HCT116 (cell line): ENCODE measurements around the gene PXDN. TPM values are rescaled to one million over a fixed set of nuclear protein-coding genes. Genes with fewer than 3 reads are reported as not detected.

Experiments
- ATAC-seq: fragments of 200-7000 bp; cut with Tn5 transposase; 2 replicates; pipeline ENCODE4 v1.9.1; 2020; ENCODE audit warnings: mild to moderate bottlenecking, moderate library complexity
- BruUV-seq: library from RNA; stranded (reverse); fragments of 400-500 nt; replicated peaks from 2 replicates; lab custom pipeline; 2021; lab: Mats Ljungman, UMichigan
- CTCF ChIA-PET: fragments of 300-600 bp; sonication (Branson Sonifier 250); formaldehyde crosslinking; loops from one replicate; lab custom pipeline; 2021; ENCODE audit warnings: antibody characterized with exemption; lab: Charles Lee
- POLR2A ChIA-PET: fragments of 300-600, 350-600 bp; sonication (Branson Sonifier 250); formaldehyde crosslinking; loops from one replicate; lab custom pipeline; 2021; ENCODE audit warnings: antibody characterized with exemption; lab: Charles Lee
- RAD21 ChIA-PET, 2 experiments: fragments of 300-600 bp; sonication (Branson Sonifier 250); formaldehyde crosslinking; loops; one replicate each; lab custom pipeline; 2023; ENCODE audit warnings: low total read pairs in 2 of 2; ENCODE audit not compliant: uncharacterized antibody in 2 of 2, unreplicated experiment in 2 of 2, low non-redundant PET in 1 of 2; lab: Charles Lee
- DNase-seq: peaks from one replicate; pipeline ENCODE4 v3.0.0-alpha.2; 2010; ENCODE audit warnings: low read depth, low spot score
- H2AFZ ChIP-seq: fragments of 200-600 bp; shearing (Covaris generic), sonication (generic); 2 replicates; pipeline ENCODE4 v1.6.1; 2017; ENCODE audit warnings: low read depth, mixed run types, mixed read lengths, antibody characterized with exemption, low read length; ENCODE audit not compliant: poor library complexity, severe bottlenecking
- H3K27ac ChIP-seq: 2 replicates; pipeline ENCODE4 v1.5.1; 2012; ENCODE audit warnings: low read depth, low read length
- H3K27me3 ChIP-seq: fragments of 200-600 bp; sonication (generic); 2 replicates; pipeline ENCODE4 v1.6.1; 2016; ENCODE audit warnings: mixed run types, low read length, mixed read lengths; ENCODE audit not compliant: insufficient read depth
- H3K36me3 ChIP-seq, 2 experiments: fragments of 200-500 bp in 1 of 2; fragments of 200-600 bp in 1 of 2; sonication (Bioruptor generic) in 1 of 2; sonication (generic) in 1 of 2; 2 replicates each; pipeline versions ENCODE4 v1.5.1 to v1.6.1; 2014 to 2016; ENCODE audit warnings: low read length in 2 of 2, inconsistent platforms in 1 of 2, mixed read lengths in 1 of 2, mixed run types in 1 of 2; ENCODE audit not compliant: insufficient read depth in 2 of 2, control insufficient read depth in 1 of 2
- H3K4me1 ChIP-seq, 2 experiments: fragments of 200-600 bp in 1 of 2; sonication (generic) in 1 of 2; 2 replicates each; pipeline versions ENCODE4 v1.5.1 to v1.6.1; 2012 to 2017; ENCODE audit warnings: low read length in 2 of 2, inconsistent platforms in 1 of 2, mild to moderate bottlenecking in 1 of 2, mixed read lengths in 1 of 2, mixed run types in 1 of 2, moderate library complexity in 1 of 2; ENCODE audit not compliant: insufficient read depth in 2 of 2, control insufficient read depth in 1 of 2
- H3K4me2 ChIP-seq: fragments of 200-600 bp; sonication (generic); 2 replicates; pipeline ENCODE4 v1.6.1; 2017; ENCODE audit warnings: mixed run types, low read length, mixed read lengths
- H3K4me3 ChIP-seq, 2 experiments: fragments of 200-600 bp in 1 of 2; sonication (generic) in 1 of 2; replicated peaks in 1 of 2; 2 replicates each; pipeline ENCODE4 v1.5.1; 2011 to 2016; ENCODE audit warnings: low read length in 2 of 2, control low read depth in 1 of 2, low read depth in 1 of 2, mild to moderate bottlenecking in 1 of 2, mixed read lengths in 1 of 2, mixed run types in 1 of 2
- H3K79me2 ChIP-seq: fragments of 200-600 bp; sonication (generic); 2 replicates; pipeline ENCODE4 v1.6.1; 2017; ENCODE audit warnings: mild to moderate bottlenecking, mixed run types, low read length, moderate library complexity, mixed read lengths; ENCODE audit not compliant: insufficient read depth
- H3K9ac ChIP-seq: fragments of 200-600 bp; sonication (generic); 2 replicates; pipeline ENCODE4 v1.6.1; 2016; ENCODE audit warnings: low read length, mixed read lengths
- H3K9me2 ChIP-seq: fragments of 200-600 bp; sonication (generic), shearing (Covaris generic); 2 replicates; pipeline ENCODE4 v1.6.1; 2017; ENCODE audit warnings: mixed run types, mild to moderate bottlenecking, moderate library complexity; ENCODE audit not compliant: insufficient read depth
- H3K9me3 ChIP-seq, 2 experiments: fragments of 200-500 bp in 1 of 2; fragments of 200-600 bp in 1 of 2; sonication (Bioruptor generic) in 1 of 2; sonication (generic) in 1 of 2; 2 replicates each; pipeline ENCODE4 v1.6.1; 2014 to 2017; ENCODE audit warnings: low read length in 2 of 2, mixed read lengths in 2 of 2, inconsistent platforms in 1 of 2, low read depth in 1 of 2, mild to moderate bottlenecking in 1 of 2, mixed run types in 1 of 2, moderate library complexity in 1 of 2; ENCODE audit not compliant: control insufficient read depth in 1 of 2, insufficient read depth in 1 of 2
- H4K20me1 ChIP-seq: fragments of 200-600 bp; sonication (generic), shearing (Covaris generic); 2 replicates; pipeline ENCODE4 v1.6.1; 2017; ENCODE audit warnings: mixed run types, mild to moderate bottlenecking, moderate library complexity; ENCODE audit not compliant: insufficient read depth
- CEBPB ChIP-seq: IDR thresholded peaks from 2 replicates; pipeline ENCODE4 v1.6.1; 2012; ENCODE audit warnings: low read depth
- EGR1 ChIP-seq: IDR thresholded peaks from 2 replicates; pipeline ENCODE4 v1.6.1; 2012; ENCODE audit warnings: low read depth
- ELF1 ChIP-seq: IDR thresholded peaks from 2 replicates; pipeline ENCODE4 v1.6.1; 2012; ENCODE audit warnings: low read depth, borderline replicate concordance
- EZH2phosphoT487 ChIP-seq: fragments of 200-600 bp; IDR thresholded peaks from 2 replicates; pipeline ENCODE4 v1.6.1; 2018; ENCODE audit warnings: antibody characterized with exemption, borderline replicate concordance
- JUND ChIP-seq: IDR thresholded peaks from 2 replicates; pipeline ENCODE4 v1.6.1; 2012
- POLR2A ChIP-seq: IDR thresholded peaks from 2 replicates; pipeline ENCODE4 v1.7.0; 2011; ENCODE audit warnings: borderline replicate concordance; ENCODE audit not compliant: insufficient read depth, insufficient read length; ENCODE audit errors: extremely low read depth
- POLR2AphosphoS5 ChIP-seq: IDR thresholded peaks from 2 replicates; pipeline ENCODE4 v1.6.1; 2011; ENCODE audit warnings: mild to moderate bottlenecking, low read depth, low read length, moderate library complexity
- SIN3A ChIP-seq: IDR thresholded peaks from 2 replicates; pipeline ENCODE4 v1.6.1; 2012; ENCODE audit warnings: low read depth
- ZFX ChIP-seq: fragments of 450-650 bp; IDR thresholded peaks from 2 replicates; pipeline ENCODE4 v1.6.1; 2017
- intact Hi-C: fragments of 100-400 bp; cut with micrococcal nuclease; formaldehyde crosslinking; loops from 2 replicates; pipeline ENCODE4 v1.10.0; 2022
- total RNA-seq: library from RNA; stranded (reverse); gene quantifications from one replicate; pipeline ENCODE4 v1.2.1, GENCODE V29; 2021; ENCODE audit not compliant: unreplicated experiment

Gene PXDN
- total RNA-seq, 1 experiment from 2014 or later, result 10.7 TPM

DNA sequence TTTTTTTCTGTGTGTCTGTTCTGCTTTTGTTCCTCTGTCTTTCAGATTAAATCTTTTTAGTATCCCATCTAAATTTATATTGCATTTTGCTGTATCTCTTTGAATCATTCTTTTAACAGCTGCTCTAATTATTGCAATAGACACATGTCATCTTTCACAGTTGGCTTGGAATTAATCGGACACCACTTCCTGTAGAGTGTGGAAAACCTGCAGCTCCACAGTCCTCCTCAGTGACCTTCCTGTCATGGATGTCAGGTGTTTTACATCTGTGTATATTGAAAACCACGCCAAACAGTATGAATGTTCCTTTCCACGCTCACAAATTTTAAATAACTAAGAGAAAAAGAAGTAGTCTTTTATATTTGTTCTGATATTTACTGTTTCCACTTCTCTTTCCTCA, 135.3 kb downstream of the PXDN start:
- H3K36me3 ChIP-seq, result no peaks in the 10 kb centered on the region
- intact Hi-C loops, result no loop called here
- no peaks in the 10 kb centered on the region for H3K9me3 ChIP-seq
- no peaks in the 10 kb centered on the region for H3K9me2 ChIP-seq
- H2AFZ ChIP-seq, result no peak overlapping the region
- no peaks in the 10 kb centered on the region for H4K20me1 ChIP-seq
- ChIA-PET CTCF (no interaction called here), POLR2A (no interaction called here), RAD21 (no interaction called here)
- no peaks in the 10 kb centered on the region for H3K79me2 ChIP-seq
- no peak for DNase-seq
- H3K4me2 ChIP-seq, result no peak overlapping the region
- no TSS peak for BruUV-seq
- peaks cover 33% of the 10 kb centered on the region for H3K27me3 ChIP-seq
- no peak overlapping the region for H3K9ac ChIP-seq
- peaks cover 2 to 6% of the 10 kb centered on the region in 2 experiments; a peak in 3 of 4 replicates for H3K4me1 ChIP-seq
- no peak for ATAC-seq
- no peak overlapping the region for H3K27ac ChIP-seq
- no peak for TF ChIP-seq ZFX
- no peak for TF ChIP-seq POLR2AphosphoS5
- TF ChIP-seq EGR1, result no peak
- H3K4me3 ChIP-seq, result no peak overlapping the region

GRCh38 chr2:1607971-1608688, 136.2 kb downstream of the PXDN start:
- no TSS peak for BruUV-seq
- Histone ChIP-seq H4K20me1 (no peaks in the 10 kb centered on the region), H2AFZ (no peak overlapping the region), H3K9me3 (no peaks in the 10 kb centered on the region), H3K4me2 (no peak overlapping the region)
- RAD21 ChIA-PET, result no interaction called here
- TF ChIP-seq JUND (no peak), EZH2phosphoT487 (no peak), EGR1 (no peak), POLR2AphosphoS5 (no peak), POLR2A (no peak), SIN3A (no peak), ELF1 (no peak), ZFX (no peak), CEBPB (no peak)
- TF ChIP-seq, all 23 proteins: peak for 0
- Histone ChIP-seq H3K9ac (no peak overlapping the region), H3K36me3 (no peaks in the 10 kb centered on the region), H3K27me3 (peaks cover 29% of the 10 kb centered on the region), H3K9me2 (no peaks in the 10 kb centered on the region), H3K4me1 (no peaks in the 10 kb centered on the region), H3K79me2 (no peaks in the 10 kb centered on the region), H3K27ac (no peak overlapping the region), H3K4me3 (no peak overlapping the region)
- ChIA-PET POLR2A (no interaction called here), CTCF (no interaction called here)
- DNase-seq (no peak), ATAC-seq (no peak)
- intact Hi-C loops, result no loop called here
